HEK293T (cell line): ENCODE data around the gene RAET1G.
A peak's percentile ranks its signal among the peaks of the same experiment; 100 is the strongest.

Experiments
- CTCF ChIA-PET: fragments of 350-600 bp; formaldehyde crosslinking; extraction: SDS; loops from one replicate; lab custom pipeline; 2021; ENCODE audit warnings: antibody characterized with exemption, inconsistent platforms; lab: Yijun Ruan, JAX
- POLR2A ChIA-PET: fragments of 350-600 bp; formaldehyde crosslinking; extraction: SDS; loops from one replicate; lab custom pipeline; 2020; ENCODE audit warnings: antibody characterized with exemption, inconsistent platforms; lab: Yijun Ruan, JAX
- DNase-seq: peaks from one replicate; pipeline ENCODE4 v3.0.0; 2012; ENCODE audit warnings: mixed read lengths; ENCODE audit errors: extremely low spot score
- ARNT ChIP-seq: fragments of 450-650 bp; IDR thresholded peaks from 2 replicates; pipeline ENCODE4 v1.6.1; 2017; ENCODE audit warnings: mild to moderate bottlenecking
- BHLHE40 ChIP-seq: fragments of 450-650 bp; IDR thresholded peaks from 2 replicates; pipeline ENCODE4 v1.6.1; 2016; ENCODE audit warnings: mild to moderate bottlenecking, moderate library complexity, borderline replicate concordance
- CTBP1 ChIP-seq: fragments of 450-650 bp; IDR thresholded peaks from 2 replicates; pipeline ENCODE4 v1.6.1; 2016; ENCODE audit warnings: borderline replicate concordance
- ELF4 ChIP-seq: fragments of 450-650 bp; IDR thresholded peaks from 2 replicates; pipeline ENCODE4 v1.6.1; 2017; ENCODE audit warnings: antibody characterized with exemption
- FOXA1 ChIP-seq: fragments of 450-650 bp; IDR thresholded peaks from 2 replicates; pipeline ENCODE4 v1.6.1; 2016; ENCODE audit warnings: mild to moderate bottlenecking
- FOXK2 ChIP-seq: fragments of 450-650 bp; IDR thresholded peaks from 2 replicates; pipeline ENCODE4 v1.6.1; 2016; ENCODE audit warnings: mild to moderate bottlenecking
- FOXM1 ChIP-seq: fragments of 450-650 bp; IDR thresholded peaks from 2 replicates; pipeline ENCODE4 v1.6.1; 2017; ENCODE audit warnings: mild to moderate bottlenecking, borderline replicate concordance
- HDGF ChIP-seq: fragments of 450-650 bp; IDR thresholded peaks from 2 replicates; pipeline ENCODE4 v1.6.1; 2017; ENCODE audit warnings: antibody characterized with exemption, borderline replicate concordance
- L3MBTL2 ChIP-seq: fragments of 450-650 bp; conservative IDR thresholded peaks from 2 replicates; pipeline ENCODE4 v1.6.1; 2016; ENCODE audit warnings: mild to moderate bottlenecking
- LEF1 ChIP-seq: fragments of 450-650 bp; IDR thresholded peaks from 2 replicates; pipeline ENCODE4 v1.6.1; 2017; ENCODE audit warnings: mild to moderate bottlenecking, borderline replicate concordance
- NFRKB ChIP-seq: fragments of 450-650 bp; IDR thresholded peaks from 2 replicates; pipeline ENCODE4 v1.6.1; 2016; ENCODE audit warnings: mild to moderate bottlenecking, moderate library complexity
- PKNOX1 ChIP-seq: fragments of 450-650 bp; IDR thresholded peaks from 2 replicates; pipeline ENCODE4 v1.6.1; 2016
- SP1 ChIP-seq: fragments of 450-650 bp; IDR thresholded peaks from 2 replicates; pipeline ENCODE4 v1.6.1; 2017
- SUZ12 ChIP-seq: fragments of 450-650 bp; IDR thresholded peaks from 2 replicates; pipeline ENCODE4 v1.6.1; 2016; ENCODE audit warnings: mild to moderate bottlenecking
- TARDBP ChIP-seq: fragments of 450-650 bp; IDR thresholded peaks from 2 replicates; pipeline ENCODE4 v1.6.1; 2016
- ZNF384 ChIP-seq: fragments of 450-650 bp; IDR thresholded peaks from 2 replicates; pipeline ENCODE4 v1.6.1; 2016

Gene RAET1G

DNA sequence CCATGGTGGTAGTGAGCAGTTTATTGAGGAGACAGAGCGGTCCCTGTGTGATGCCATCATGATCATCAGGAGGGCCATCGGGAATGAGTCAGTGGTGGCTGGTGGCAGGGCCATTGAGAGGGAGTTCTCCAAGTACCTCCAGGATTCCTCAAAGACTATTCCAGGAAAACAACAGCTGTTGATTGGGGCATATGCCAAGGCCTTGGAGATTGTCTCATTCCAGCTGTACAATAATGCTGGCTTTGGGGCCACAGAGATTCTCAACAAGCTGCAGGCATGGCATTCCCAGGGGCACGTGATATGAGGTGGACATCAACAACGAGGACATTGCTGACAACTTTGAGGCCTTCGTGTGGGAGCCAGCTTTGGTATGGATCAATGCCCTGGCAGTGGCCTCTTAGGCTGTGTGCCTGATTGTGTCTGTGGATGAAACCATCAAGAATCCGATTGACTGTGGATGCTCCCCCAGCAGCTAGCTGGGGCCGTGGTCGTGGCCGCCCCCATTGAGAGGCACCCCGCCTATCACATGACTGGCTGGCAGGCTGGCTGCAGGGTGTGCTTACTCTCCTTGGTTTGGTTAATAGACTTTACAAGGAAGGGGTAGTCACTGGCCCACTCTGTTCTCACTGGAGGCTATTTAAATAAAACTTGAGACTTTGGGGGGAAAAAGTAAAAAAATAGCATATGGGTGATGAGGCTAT lies 41.7 kb downstream of the RAET1G start:
- peak; percentile 3 for DNase-seq
- CTCF ChIA-PET: interaction anchor here (0.6 kb wide), 1 partner anchor 1534 kb away, joined by 3 read pairs; no protein-coding TSS in a partner anchor
- TF ChIP-seq ZNF384 (no peak), SP1 (no peak), L3MBTL2 (no peak), ELF4 (no peak), PKNOX1 (no peak), TARDBP (no peak), ARNT (no peak), LEF1 (no peak), FOXK2 (no peak), CTBP1 (no peak), FOXA1 (no peak), SUZ12 (no peak), HDGF (no peak)
- POLR2A ChIA-PET: interaction anchor here (1.0 kb wide), 1 partner anchor 11 kb away, joined by 3 read pairs; no protein-coding TSS in a partner anchor

GRCh38 chr6:149877659-149878058 lies 45.3 kb downstream of the RAET1G start:
- DNase-seq: peak; percentile 3
- no peak for TF ChIP-seq SP1
- TF ChIP-seq FOXA1: no peak
- no peak for TF ChIP-seq ELF4
- no peak for TF ChIP-seq L3MBTL2
- no peak for TF ChIP-seq NFRKB
- TF ChIP-seq FOXM1: no peak
- no peak for TF ChIP-seq FOXK2
- TF ChIP-seq PKNOX1: no peak
- no peak for TF ChIP-seq SUZ12
- TF ChIP-seq LEF1: no peak
- no peak for TF ChIP-seq ZNF384
- no peak for TF ChIP-seq BHLHE40
- no peak for TF ChIP-seq HDGF
- ChIA-PET CTCF (interaction anchor here (0.6 kb wide), 2 partner anchors 193 to 300 kb away, joined by 3 to 7 read pairs; no protein-coding TSS in a partner anchor), POLR2A (no interaction called here)

- TF ChIP-seq ZNF384: no peak
- no peak for TF ChIP-seq HDGF
- no peak for TF ChIP-seq CTBP1
- no peak for TF ChIP-seq TARDBP
- TF ChIP-seq L3MBTL2: no peak
- TF ChIP-seq NFRKB: no peak
- TF ChIP-seq SP1: no peak
- ChIA-PET CTCF (no interaction called here), POLR2A (no interaction called here)
- DNase-seq: no peak
These were observed 46.5 kb downstream of the RAET1G start for GRCh38 chr6:149876241-149876933.

DNA sequence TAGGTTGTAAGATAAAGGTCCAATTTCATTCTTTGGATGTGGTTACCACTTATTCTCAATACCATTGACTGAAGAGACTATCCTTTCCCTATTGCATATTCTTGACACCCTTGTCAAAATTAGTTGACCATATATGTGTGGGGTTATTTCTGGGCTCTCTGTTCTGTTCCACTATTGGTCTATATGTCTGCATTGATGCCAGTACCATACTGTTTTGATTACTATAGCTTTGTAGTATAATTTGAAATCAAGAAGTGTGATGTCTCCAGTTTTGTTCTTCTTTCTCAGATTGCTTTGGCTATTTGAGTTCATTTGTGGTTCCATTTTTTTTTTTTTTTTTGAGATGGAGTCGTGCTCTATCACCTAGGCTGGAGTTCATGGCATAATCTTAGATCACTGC lies 50.7 kb downstream of the RAET1G start:
- CTCF ChIA-PET: no interaction called here
- POLR2A ChIA-PET: no interaction called here
- TF ChIP-seq LEF1: no peak
- no peak for TF ChIP-seq HDGF
- no peak for TF ChIP-seq FOXK2
- TF ChIP-seq FOXM1: no peak
- TF ChIP-seq SUZ12: no peak
- no peak for TF ChIP-seq ZNF384
- TF ChIP-seq ARNT: no peak
- TF ChIP-seq SP1: no peak
- DNase-seq: no peak

GRCh38 chr6:149871182-149871581 lies 51.7 kb downstream of the RAET1G start:
- CTCF ChIA-PET: interaction anchor here (1.0 kb wide), 1 partner anchor 9 kb away, joined by 3 read pairs; no protein-coding TSS in a partner anchor
- POLR2A ChIA-PET: no interaction called here
- TF ChIP-seq NFRKB (no peak), PKNOX1 (no peak), ZNF384 (no peak), FOXA1 (no peak), CTBP1 (no peak), ELF4 (no peak), L3MBTL2 (no peak), HDGF (no peak), BHLHE40 (no peak), FOXM1 (no peak), ARNT (no peak), TARDBP (no peak), LEF1 (no peak), SP1 (no peak), SUZ12 (no peak)
- DNase-seq: no peak
